ENCODE measurements around the gene LILRA5. TPM values are rescaled to one million over a fixed set of nuclear protein-coding genes. Genes with fewer than 3 reads are reported as not detected.

LILRA5 gene
- total and polyA plus RNA-seq, 8 donors: 1.1 to 8.5 (median 2.7) TPM; not detected in 2

DNA sequence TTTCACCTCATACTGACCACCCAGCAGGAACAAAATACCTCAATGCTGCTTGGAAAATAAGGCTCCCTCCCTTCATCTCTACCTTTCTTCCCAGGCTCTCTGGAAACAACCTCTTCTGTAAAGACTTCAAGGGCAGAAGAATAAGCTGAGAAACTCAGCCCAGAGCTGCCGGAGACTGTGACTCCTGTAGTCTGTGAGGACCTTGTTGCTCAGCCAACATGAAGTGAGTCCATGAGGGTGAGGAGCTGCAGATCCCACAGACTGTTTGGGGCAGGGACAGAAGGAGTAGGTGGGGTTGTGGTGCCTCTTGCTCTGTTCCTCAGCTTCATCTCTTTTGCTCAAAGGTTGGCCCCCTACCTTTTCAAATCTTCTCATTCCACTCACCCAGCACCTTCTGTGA lies 7.8 kb downstream of the LILRA5 start:
- Histone ChIP-seq H3K36me3 (no peaks in the 10 kb centered on the region), H3K9me3 (no peaks in the 10 kb centered on the region), H3K4me1 (no peaks in the 10 kb centered on the region), H3K27me3 (peaks cover 0 to 26% (median 0%) of the 10 kb centered on the region in 3 donors), H3K4me3 (no peak overlapping the region), H3K27ac (no peak overlapping the region)
- TF ChIP-seq, protein P1, sequence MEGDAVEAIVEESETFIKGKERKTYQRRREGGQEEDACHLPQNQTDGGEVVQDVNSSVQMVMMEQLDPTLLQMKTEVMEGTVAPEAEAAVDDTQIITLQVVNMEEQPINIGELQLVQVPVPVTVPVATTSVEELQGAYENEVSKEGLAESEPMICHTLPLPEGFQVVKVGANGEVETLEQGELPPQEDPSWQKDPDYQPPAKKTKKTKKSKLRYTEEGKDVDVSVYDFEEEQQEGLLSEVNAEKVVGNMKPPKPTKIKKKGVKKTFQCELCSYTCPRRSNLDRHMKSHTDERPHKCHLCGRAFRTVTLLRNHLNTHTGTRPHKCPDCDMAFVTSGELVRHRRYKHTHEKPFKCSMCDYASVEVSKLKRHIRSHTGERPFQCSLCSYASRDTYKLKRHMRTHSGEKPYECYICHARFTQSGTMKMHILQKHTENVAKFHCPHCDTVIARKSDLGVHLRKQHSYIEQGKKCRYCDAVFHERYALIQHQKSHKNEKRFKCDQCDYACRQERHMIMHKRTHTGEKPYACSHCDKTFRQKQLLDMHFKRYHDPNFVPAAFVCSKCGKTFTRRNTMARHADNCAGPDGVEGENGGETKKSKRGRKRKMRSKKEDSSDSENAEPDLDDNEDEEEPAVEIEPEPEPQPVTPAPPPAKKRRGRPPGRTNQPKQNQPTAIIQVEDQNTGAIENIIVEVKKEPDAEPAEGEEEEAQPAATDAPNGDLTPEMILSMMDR (IDR thresholded peaks at IDR 0.05): no peak
- TF ChIP-seq POLR2A (IDR thresholded peaks at IDR 0.05) (no peak), POLR2AphosphoS5 (IDR thresholded peaks at IDR 0.05) (no peak), EP300 (IDR thresholded peaks at IDR 0.05) (no peak)
- 84 to 94% (median 85%) methylated on average over 1 of the region's 1 CpG for WGBS, 5 donors
- intact Hi-C loops (cut with DNase I; ENCODE audit: low total_unique reads): no loop called here
- DNase-seq: no peak

DNA sequence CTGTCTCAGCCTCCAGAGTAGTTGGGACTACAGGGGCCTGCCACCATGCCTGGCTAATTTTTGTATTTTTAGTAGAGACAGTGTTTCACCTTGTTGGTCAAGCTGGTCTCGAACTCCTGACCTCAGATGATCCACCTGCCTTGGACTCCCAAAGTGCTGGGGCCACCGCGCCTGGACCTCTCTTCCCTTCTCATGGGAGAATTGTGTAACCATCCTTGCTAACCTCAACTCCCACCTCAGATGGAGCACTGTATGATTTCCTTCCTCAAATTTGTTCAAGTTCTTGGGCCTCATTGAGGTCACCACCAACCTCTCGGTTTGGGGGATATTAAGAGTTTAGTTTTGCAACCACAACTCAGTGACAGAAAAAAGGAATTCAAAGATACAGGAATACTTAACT lies 10.7 kb downstream of the LILRA5 start:
- H3K27me3 ChIP-seq: peaks cover 0 to 39% (median 5%) of the 10 kb centered on the region in 3 donors
- H3K9me3 ChIP-seq: no peaks in the 10 kb centered on the region
- H3K4me1 ChIP-seq: no peaks in the 10 kb centered on the region
- no peaks in the 10 kb centered on the region for H3K36me3 ChIP-seq
- intact Hi-C loops (cut with DNase I; ENCODE audit: low total_unique reads): no loop called here
- no peak overlapping the region for H3K27ac ChIP-seq
- no peak for DNase-seq
- H3K4me3 ChIP-seq: no peak overlapping the region
- WGBS, 5 donors: 56 to 66% (median 63%) methylated on average over 4 of the region's 4 CpGs
- TF ChIP-seq POLR2AphosphoS5 (IDR thresholded peaks at IDR 0.05) (no peak), POLR2A (IDR thresholded peaks at IDR 0.05) (no peak), EP300 (IDR thresholded peaks at IDR 0.05) (no peak)
- TF ChIP-seq, protein P1 (IDR thresholded peaks at IDR 0.05): no peak

DNA sequence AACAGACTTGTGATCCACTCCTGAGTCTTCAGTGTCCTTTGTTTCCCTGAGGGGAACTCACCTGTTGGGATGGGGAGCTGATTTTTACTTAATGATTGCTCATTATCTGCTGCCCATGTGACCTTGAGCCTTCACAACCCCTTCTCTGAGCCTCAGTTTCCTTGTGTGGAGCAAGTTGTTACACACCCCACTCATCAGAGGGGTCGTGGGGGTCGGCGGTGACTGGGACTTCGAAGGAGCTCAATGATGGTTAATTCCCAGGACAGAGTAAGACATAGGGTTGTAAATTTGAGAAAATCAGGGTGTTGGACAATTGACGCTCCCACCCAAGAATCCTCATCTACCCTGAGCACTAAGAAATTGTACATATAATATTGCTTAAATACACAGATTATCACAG lies 13.5 kb downstream of the LILRA5 start:
- Histone ChIP-seq H3K27ac (no peak overlapping the region), H3K4me1 (no peaks in the 10 kb centered on the region), H3K4me3 (no peak overlapping the region), H3K9me3 (peaks cover 0 to 2% (median under 1%) of the 10 kb centered on the region in 4 donors), H3K27me3 (peaks cover 0 to 28% (median 5%) of the 10 kb centered on the region in 3 donors), H3K36me3 (no peaks in the 10 kb centered on the region)
- 73 to 92% (median 86%) methylated on average over 5 of the region's 5 CpGs for WGBS, 5 donors
- intact Hi-C loops (cut with DNase I; ENCODE audit: low total_unique reads): no loop called here
- DNase-seq: no peak
- TF ChIP-seq EP300 (IDR thresholded peaks at IDR 0.05) (no peak), POLR2AphosphoS5 (IDR thresholded peaks at IDR 0.05) (no peak), POLR2A (IDR thresholded peaks at IDR 0.05) (no peak)
- TF ChIP-seq, protein P1 (IDR thresholded peaks at IDR 0.05): no peak

DNA sequence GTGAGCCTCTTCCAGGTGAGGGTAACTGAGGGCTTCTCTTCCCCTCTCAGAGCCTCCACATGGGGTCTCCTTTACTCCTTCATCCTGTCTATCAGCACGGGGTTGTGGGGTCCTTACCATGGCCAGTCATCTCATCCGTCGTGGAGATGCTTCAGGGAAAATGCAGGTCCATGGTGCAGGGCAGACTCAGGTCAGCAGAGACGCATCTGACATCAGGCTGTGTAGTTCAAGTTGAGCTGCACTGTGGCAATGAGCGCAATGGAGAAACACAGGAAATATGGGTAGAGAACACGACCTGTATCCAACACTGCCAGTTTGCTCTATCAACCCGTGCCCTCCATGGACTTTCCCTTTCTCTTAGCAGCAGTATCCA lies 13.9 kb downstream of the LILRA5 start:
- 51 to 61% (median 54%) methylated on average over 7 of the region's 7 CpGs for WGBS, 5 donors
- intact Hi-C loops (cut with DNase I; ENCODE audit: low total_unique reads): no loop called here
- Histone ChIP-seq H3K9me3 (peaks cover 0 to 6% (median 3%) of the 10 kb centered on the region in 4 donors), H3K36me3 (no peaks in the 10 kb centered on the region), H3K27ac (no peak overlapping the region), H3K4me3 (no peak overlapping the region), H3K27me3 (peaks cover 0 to 32% (median 5%) of the 10 kb centered on the region in 3 donors), H3K4me1 (no peaks in the 10 kb centered on the region)
- TF ChIP-seq POLR2AphosphoS5 (IDR thresholded peaks at IDR 0.05) (no peak), EP300 (IDR thresholded peaks at IDR 0.05) (no peak), POLR2A (IDR thresholded peaks at IDR 0.05) (no peak)
- TF ChIP-seq, protein P1 (IDR thresholded peaks at IDR 0.05): no peak
- DNase-seq: no peak
